Mucosa of gallbladder (tissue), 1 donor: ENCODE measurements around the gene TPX2. TPM values are rescaled to one million over a fixed set of nuclear protein-coding genes. Genes with fewer than 3 reads are reported as not detected.
"Not testable (repeated sequence)": the region's sequence is repeated elsewhere in the genome, so short reads cannot be mapped to it uniquely, and the experiment has no call there.

ENCODE experiments used
- DNase-seq: peaks from one replicate; pipeline ENCODE4 v3.0.0-alpha.2; 2020; ENCODE audit warnings: low spot score
- total RNA-seq: library from RNA; stranded (reverse); gene quantifications from one replicate; pipeline ENCODE4 v1.2.1, GENCODE V29; 2021
- donor health status: DM: no; HTN: no; CAD: no.

The TPX2 gene
- total RNA-seq, 1 donor from 2014 or later, result 2.6 TPM

GRCh38 chr20:31719644-31720485, 19.2 kb upstream of the TPX2 start:
- DNase-seq, result peak; percentile 63

- no peak for DNase-seq
Observed at GRCh38 chr20:31720486-31721407, 18.3 kb upstream of the TPX2 start.

GRCh38 chr20:31721408-31722256, 17.5 kb upstream of the TPX2 start:
- DNase-seq, result no peak

GRCh38 chr20:31722257-31723068, 16.6 kb upstream of the TPX2 start, which contains the start of gene BCL2L1:
Gene BCL2L1 (minus strand): TSS chr20:31722868. CDS start chr20:31722218, 650 bp downstream.
- DNase-seq, result peak; percentile 80

GRCh38 chr20:31723069-31723318, 16.1 kb upstream of the TPX2 start:
- DNase-seq, result no peak

GRCh38 chr20:31723319-31724078, 15.6 kb upstream of the TPX2 start:
- peak; percentile 98 for DNase-seq

DNA sequence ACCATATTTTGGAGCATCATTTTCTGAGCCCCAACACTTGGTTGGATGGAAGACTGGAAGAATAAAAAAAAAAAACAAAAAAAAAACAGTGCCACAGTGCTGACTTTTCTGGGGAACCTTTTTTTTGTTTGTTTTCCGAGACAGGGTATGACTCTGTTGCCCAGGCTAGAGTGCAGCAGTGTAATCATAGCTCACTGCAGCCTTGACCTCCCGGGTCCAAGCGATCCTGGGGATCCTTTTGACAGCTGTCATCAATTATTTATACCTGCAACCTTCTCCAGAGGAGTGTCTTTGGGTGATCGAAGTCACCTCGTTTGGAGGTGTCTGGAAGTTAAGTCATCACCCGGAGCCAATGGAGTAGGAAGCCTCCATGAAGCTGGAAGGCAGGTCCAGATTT, 7.8 kb upstream of the TPX2 start:
- no peak for DNase-seq

DNA sequence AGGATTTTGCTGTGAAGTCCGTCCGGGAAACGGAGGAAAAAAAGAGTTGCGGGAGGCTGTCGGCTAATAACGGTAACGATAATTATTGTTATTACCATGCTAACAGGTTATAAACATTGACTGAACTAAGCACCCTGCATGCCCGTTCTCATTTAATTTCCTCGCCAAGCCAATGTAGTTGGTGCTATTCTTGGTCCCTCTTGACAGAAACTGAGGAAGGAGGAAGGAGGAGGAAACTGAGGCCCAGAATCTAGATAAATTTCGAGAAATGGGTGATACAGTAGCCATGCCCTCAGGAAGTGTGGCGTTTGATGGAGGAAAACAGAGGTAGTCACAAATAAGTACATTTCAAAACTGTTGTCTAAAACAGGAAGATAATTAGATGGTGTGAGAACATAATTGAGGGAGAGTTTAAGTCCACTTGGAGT, 474 bp downstream of the TPX2 start:
- no peak for DNase-seq

DNA sequence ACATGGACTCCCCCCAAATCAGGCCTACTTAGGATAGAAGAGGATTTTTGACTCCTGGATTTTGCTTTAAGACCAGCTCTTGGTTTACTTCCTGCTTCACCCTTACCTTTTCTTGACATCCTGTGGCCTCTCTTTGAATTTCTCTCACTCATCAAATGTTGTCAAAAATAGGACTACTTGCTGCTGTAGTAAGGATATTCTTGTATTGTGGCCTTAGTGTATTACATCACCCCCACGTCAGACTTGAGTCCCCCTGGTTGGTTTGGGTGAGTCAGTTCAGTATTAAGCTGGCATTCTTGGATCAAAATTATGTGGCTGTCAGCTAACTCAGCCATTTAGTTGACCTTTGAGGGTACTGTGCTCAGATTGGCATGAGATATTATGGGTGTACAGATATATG, 1.1 kb downstream of the TPX2 start:
- DNase-seq, result no peak

DNA sequence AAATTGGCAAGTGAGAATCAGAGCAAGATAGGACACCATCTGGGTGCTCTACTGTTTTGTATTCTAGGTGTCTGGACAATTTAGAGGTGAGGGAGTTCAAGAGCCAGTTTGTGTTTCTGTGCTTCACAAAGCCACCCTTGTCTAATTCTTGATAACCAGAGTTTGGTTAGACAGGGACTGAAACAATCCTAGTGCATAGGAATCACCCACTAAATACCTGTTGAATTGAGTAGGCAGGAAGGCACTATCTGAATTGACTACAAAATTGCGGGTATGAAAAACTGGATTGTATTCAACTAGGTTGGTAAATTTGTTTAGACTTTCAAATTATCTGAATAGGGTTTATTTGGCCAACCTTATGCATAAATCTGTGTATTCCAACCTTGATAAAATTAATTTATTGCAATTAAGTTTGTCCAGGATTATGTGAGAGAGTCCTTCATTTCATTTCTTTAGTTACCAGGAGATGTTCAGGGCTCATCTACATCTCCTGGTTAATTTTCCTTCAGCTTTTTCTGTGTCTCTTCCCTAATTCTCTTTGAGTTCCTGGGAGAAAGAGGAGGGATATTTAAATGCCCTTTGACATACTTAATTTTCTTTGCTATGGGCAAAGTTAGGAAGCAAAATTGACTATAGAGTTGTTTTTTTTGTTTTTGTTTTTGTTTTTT, 1.7 kb downstream of the TPX2 start:
- no peak for DNase-seq

DNA sequence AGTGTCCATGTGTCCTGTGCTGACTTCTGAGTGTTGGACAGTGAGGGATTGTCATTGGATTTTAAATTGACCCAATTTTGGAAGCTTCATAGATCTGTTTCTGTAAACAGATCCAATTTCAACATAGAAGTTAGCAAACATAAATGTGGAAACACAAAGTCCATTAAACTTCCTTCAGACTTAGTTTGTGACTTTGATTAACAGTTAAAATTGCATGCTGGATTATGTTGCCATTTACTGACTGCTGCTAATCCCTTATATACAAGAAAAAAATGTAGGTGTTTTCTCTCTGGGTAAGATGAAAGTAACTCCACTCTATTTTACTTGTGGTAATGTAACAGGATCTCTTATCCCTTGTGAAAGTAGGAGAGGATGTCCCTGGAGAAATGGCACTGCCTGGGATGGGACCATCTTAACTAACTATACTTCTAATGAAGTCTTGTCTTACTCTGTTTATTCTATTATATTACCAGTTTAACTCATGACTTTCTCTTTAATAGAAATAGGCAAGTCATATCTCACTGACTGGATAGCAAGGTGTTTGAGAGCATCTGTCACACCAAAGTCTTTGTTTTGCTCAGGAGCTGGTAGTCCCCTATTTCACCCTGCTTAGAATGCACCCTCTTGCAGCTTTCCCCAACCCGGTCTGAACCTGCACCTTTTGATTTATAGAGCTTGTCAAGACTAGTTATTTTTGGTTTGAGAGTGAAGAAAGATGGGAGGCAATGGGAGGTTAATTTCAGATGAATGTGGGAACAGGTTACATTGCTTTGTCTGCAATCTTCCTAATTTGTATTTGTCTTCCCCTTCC, 7.2 kb downstream of the TPX2 start:
- no peak for DNase-seq

DNA sequence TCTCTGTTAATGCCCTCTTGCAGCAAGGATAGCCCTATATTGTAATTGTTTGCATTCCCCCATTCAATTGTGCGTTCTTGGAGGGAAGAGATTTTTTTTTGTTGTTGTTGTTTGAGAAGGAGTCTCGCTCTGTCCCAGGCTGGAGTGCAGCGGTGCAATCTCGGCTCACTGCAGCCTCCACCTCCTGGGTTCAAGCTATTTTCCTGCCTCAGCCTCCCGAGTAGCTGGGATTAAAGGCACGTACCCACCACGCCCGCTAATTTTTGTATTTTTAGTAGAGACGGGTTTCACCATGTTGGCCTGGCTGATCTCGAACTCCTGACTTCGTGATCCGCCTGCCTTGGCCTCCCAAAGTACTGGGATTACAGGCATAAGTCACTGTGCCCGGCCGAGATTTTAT, 7.9 kb downstream of the TPX2 start:
- DNase-seq, result not testable (repeated sequence)

DNA sequence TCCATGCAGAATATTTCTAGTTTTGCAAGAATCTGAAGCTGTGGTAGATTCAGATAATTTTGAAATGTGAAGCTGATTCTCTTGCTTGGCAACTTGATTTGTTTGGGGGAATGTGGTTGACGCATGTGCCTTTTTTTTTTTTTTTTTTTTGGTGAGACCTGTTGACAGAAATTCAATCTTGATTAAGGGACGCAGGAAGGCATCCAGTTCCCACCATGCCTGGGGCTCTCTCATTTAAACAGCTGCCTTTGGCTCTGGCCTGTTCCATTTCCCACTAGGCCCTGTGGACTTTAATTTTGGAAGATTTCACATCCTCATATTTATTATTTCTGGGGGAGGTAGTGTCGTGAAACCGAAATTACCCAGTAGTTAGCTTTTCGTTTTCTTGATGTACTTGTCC, 8.6 kb downstream of the TPX2 start:
- no peak for DNase-seq

- no peak for DNase-seq
Observed at GRCh38 chr20:31749223-31749622, 10.1 kb downstream of the TPX2 start.

DNA sequence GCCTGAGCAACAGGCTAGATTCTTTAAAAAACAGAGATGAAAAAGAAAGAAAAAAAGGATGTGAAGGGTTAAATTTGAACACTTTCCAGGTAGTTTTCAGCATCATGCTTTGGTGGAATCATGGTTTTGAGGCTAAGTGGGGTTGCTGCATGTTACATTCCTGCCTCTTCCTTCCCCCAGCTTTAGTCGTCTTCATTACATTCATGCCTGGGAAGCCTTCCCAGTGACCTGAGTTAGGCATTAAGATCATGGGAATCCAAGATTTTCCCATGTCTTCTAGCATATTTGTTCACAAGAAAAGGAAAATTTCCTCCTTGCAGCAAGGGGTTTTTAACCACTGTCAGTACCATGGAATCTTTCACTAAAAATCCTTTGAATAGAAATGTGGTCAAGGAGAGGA, 12.0 kb downstream of the TPX2 start:
- DNase-seq, result no peak

DNA sequence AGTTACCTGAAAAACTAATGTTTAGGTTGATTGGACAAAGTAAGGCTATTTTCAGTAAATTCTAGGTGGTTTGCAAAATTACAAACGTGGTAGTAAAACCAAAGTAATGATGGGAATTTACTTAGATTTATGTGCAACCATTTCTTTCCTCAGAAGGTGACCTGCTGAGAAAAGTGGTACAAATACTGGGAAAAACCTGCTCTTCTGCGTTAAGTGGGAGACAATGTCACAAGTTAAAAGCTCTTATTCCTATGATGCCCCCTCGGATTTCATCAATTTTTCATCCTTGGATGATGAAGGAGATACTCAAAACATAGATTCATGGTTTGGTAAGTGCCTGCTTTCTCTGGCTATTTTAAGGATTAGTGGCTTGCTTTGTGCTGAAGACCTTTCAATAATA, 18.2 kb downstream of the TPX2 start:
- DNase-seq, result no peak

DNA sequence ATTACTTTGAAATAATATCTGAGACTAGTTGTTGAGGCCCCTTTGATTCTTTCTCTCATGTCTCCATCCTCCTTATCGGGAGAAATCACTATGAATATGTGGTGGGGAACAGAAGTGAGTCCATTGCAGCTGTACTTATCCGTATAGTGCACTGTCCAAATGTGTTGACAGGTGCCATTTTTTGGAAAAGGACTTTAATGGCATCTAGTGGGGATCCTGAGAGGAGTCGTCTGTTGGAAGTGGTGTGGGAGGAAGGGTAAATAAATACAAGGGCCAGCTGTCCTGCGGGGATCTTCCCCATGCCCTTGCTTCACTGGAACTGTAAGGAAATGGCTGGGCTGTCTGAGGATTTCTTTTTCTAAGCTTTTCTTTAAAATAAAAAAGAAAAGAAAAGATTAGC, 19.4 kb downstream of the TPX2 start:
- no peak for DNase-seq

- DNase-seq, result no peak
Observed at GRCh38 chr20:31758991-31759390, 19.9 kb downstream of the TPX2 start.
